HG03066 (cell line): ENCODE results near the gene CYP8B1.

ENCODE experiments used
- ATAC-seq: cut with Tn5 transposase; IDR thresholded peaks from one replicate; pipeline ENCODE4 v1.9.1; 2021; ENCODE audit warnings: low read depth; ENCODE audit not compliant: unreplicated experiment

The CYP8B1 gene

DNA sequence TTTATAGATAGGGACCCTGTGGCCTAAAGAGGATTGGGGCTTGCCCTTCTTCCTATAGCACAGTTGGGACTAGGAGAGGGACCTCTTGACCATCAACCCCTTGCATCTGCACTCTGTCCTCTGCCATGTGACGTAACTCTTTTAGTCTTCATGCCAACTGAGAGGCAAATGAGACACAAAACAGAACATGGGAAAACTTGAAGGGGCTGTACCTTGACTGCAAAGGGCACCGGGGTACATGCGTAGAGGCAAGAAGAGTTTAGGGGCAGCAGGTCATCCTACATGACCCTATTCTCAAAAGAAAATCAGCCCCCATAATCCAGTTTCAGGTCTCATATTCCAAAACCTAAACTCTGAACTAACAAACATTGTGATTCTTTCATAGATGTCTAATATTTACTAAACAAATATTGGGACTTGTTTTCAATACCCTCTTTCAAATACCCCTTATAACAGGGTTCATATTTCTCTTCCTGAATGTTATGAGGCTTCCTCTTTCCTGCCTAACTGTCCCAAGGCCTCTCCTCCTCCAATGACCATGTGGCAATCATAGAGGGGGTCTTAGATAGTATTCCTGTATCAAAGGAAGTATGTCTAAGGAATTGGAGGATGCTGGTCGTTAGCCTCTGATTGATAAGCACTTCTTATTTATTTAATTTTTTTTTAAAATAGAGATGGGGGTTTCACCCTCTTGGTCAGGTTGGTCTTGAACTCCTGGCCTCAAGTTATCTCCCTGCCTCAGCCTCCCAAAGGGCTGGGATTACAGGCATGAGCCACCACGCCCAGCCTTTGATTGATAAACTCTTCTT is 45.8 kb downstream of the CYP8B1 start:
- no peak for ATAC-seq

- no peak for ATAC-seq
Measured at GRCh38 chr3:42829083-42829627, 46.5 kb downstream of the CYP8B1 start.

DNA sequence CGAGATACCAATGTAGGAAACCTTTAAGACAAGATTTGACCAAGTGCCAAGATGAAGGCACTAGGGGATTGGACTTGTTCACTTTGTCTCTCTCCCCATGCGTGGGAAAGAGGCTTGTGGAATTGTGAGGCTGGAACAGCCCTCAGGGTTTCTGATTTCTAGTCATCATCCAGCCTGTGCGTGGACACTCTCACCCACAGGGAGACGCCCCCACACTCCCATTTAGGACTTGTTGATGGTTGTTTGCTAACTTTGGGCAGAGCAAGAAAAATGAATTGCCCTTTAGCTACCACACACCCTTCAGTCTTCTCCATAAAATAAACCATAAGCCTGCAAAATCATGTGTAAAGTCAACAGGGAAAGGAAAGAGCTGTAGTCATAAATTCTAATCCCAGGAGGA is 48.0 kb downstream of the CYP8B1 start:
- no peak for ATAC-seq

- no peak for ATAC-seq
Measured at GRCh38 chr3:42827023-42827422, 48.7 kb downstream of the CYP8B1 start.

- no peak for ATAC-seq
Measured at GRCh38 chr3:42826141-42826540, 49.5 kb downstream of the CYP8B1 start.

DNA sequence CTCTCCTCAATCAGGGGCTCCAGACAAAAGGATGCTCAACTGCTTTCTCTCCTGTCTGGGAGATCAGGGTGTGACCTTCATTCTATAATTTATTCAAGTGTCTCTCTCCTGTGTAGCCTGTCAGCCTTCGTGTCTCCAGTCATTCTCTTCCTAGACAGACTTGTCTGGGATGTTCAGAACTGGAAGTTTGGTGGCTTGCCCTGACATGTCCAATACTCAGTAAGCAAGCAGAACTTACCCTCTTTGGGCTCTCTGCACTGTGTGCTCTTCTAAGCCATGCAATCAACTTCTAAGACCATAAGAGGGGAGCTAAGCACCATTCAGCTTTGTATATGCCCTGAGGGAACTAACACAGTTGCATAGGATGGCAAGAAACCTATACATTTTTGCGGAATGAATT is 52.3 kb downstream of the CYP8B1 start:
- ATAC-seq = no peak

DNA sequence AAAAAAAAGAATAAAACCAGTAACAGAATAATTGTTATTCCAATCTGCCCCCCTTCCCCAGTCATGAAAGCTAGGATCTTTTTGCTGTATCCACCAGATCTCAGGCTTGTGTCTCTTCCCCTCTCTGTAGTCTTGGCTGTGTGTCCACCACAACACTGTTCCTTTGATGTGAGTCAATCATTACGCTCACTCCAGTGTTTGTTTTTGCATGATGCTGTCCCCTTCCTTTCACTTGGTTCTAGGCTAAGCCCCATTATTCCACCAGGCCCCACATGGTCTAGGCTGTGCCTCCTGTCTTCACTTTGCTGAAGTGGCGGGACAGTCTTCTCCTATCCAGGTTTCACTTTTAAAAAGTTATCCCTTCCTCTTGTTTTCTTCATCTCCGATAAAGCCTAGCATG is 52.9 kb downstream of the CYP8B1 start:
- no peak for ATAC-seq
